B cell (primary cell): ENCODE results near the gene PTS. TPM values are rescaled to one million over a fixed set of nuclear protein-coding genes. Genes with fewer than 3 reads are reported as not detected.

Experiments
- ATAC-seq: fragments of 200-7000 bp; cut with Tn5 transposase; one replicate; pipeline ENCODE4 v1.10.0; 2021; ENCODE audit warnings: low read depth, mild to moderate bottlenecking, moderate number of reproducible peaks, moderate library complexity
- CTCF ChIA-PET: fragments of 350-600 bp; sonication (Branson Sonifier 250); formaldehyde crosslinking; loops from one replicate; lab custom pipeline; 2021; ENCODE audit warnings: antibody characterized with exemption, inconsistent platforms; lab: Charles Lee
- POLR2A ChIA-PET: fragments of 350-600 bp; sonication (Branson Sonifier 250); formaldehyde crosslinking; loops from one replicate; lab custom pipeline; 2021; ENCODE audit warnings: antibody characterized with exemption; lab: Charles Lee
- DNase-seq: peaks from one replicate; pipeline ENCODE4 v3.0.0; 2013
- H2AFZ ChIP-seq: 2 replicates; pipeline ENCODE4 v1.6.1; 2012; ENCODE audit warnings: mild to moderate bottlenecking, low read depth, low read length; ENCODE audit not compliant: insufficient read depth, poor library complexity, severe bottlenecking
- H3K27ac ChIP-seq, 2 donors: 1 replicate in 1 of 2; 2 replicates in 1 of 2; pipeline ENCODE4 v1.5.1; 2012 to 2013; ENCODE audit warnings: low read length in 2 of 2, mild to moderate bottlenecking in 2 of 2, moderate library complexity in 1 of 2
- H3K27me3 ChIP-seq, 4 experiments: fragments of 200-600 bp in 1 of 4; sonication (generic) in 1 of 4; replicated peaks in 1 of 4; 1 replicate in 2 of 4; 2 replicates in 2 of 4; pipeline versions ENCODE4 v1.6.1 to v1.7.0; 2013 to 2016; ENCODE audit warnings: low read length in 3 of 4, mild to moderate bottlenecking in 2 of 4, mixed read lengths in 1 of 4, moderate library complexity in 1 of 4; ENCODE audit not compliant: insufficient read depth in 4 of 4, control insufficient read depth in 3 of 4; ENCODE audit errors: control extremely low read depth in 1 of 4
- H3K36me3 ChIP-seq, 2 experiments: replicated peaks in 1 of 2; 1 replicate in 1 of 2; 2 replicates in 1 of 2; pipeline versions ENCODE4 v1.6.1 to v1.7.1; 2013; ENCODE audit warnings: low read length in 1 of 2; ENCODE audit not compliant: insufficient read depth in 2 of 2, control insufficient read depth in 1 of 2; ENCODE audit errors: control extremely low read depth in 1 of 2, extremely low read depth in 1 of 2
- H3K4me1 ChIP-seq, 2 donors: fragments of 200-600 bp in 1 of 2; sonication (generic) in 1 of 2; 1 replicate in 1 of 2; 2 replicates in 1 of 2; pipeline versions ENCODE4 v1.5.1 to v1.6.1; 2013 to 2017; ENCODE audit warnings: low read length in 2 of 2; ENCODE audit not compliant: control insufficient read depth in 2 of 2, insufficient read depth in 2 of 2
- H3K4me2 ChIP-seq: replicated peaks from 2 replicates; pipeline ENCODE3; 2012; ENCODE audit warnings: mild to moderate bottlenecking, low read depth, low read length; ENCODE audit not compliant: poor library complexity, severe bottlenecking
- H3K4me3 ChIP-seq, 5 experiments: fragments of 200-600 bp in 1 of 5; sonication (generic) in 1 of 5; 1 replicate in 3 of 5; 2 replicates in 2 of 5; pipeline versions ENCODE4 v1.5.1 to v1.7.0; 2011 to 2016; ENCODE audit warnings: low read length in 4 of 5, mild to moderate bottlenecking in 4 of 5, low read depth in 2 of 5, control low read depth in 1 of 5, moderate library complexity in 1 of 5; ENCODE audit not compliant: insufficient read depth in 1 of 5; ENCODE audit errors: control extremely low read depth in 1 of 5, extremely low read depth in 1 of 5
- H3K79me2 ChIP-seq: fragments of 200-600 bp; sonication (generic); one replicate; pipeline ENCODE4 v1.6.0; 2016; ENCODE audit warnings: low read length; ENCODE audit not compliant: control insufficient read depth, insufficient read depth
- H3K9ac ChIP-seq: fragments of 200-600 bp; sonication (generic); 2 replicates; pipeline ENCODE4 v1.6.1; 2017; ENCODE audit warnings: mild to moderate bottlenecking, low read length, moderate library complexity
- H3K9me3 ChIP-seq, 3 donors: one replicate each; pipeline versions ENCODE4 v1.6.1 to v1.7.1; 2013; ENCODE audit warnings: low read length in 2 of 3; ENCODE audit not compliant: control insufficient read depth in 2 of 3, insufficient read depth in 1 of 3; ENCODE audit errors: control extremely low read depth in 1 of 3
- H4K20me1 ChIP-seq: 2 replicates; pipeline ENCODE4 v1.6.0; 2012; ENCODE audit warnings: mild to moderate bottlenecking, low read length; ENCODE audit not compliant: insufficient read depth, control insufficient read depth, poor library complexity, severe bottlenecking
- H3K27ac Mint-ChIP-seq: one replicate; pipeline ENCODE4 v1.8.0; 2021; ENCODE audit warnings: mixed read lengths
- H3K27me3 Mint-ChIP-seq: one replicate; pipeline ENCODE4 v1.8.0; 2021; ENCODE audit warnings: mixed read lengths
- H3K4me1 Mint-ChIP-seq: one replicate; pipeline ENCODE4 v1.8.0; 2021; ENCODE audit warnings: mixed read lengths
- H3K4me3 Mint-ChIP-seq: one replicate; pipeline ENCODE4 v1.8.0; 2021; ENCODE audit warnings: mixed read lengths
- H3K9me3 Mint-ChIP-seq: one replicate; pipeline ENCODE4 v1.8.0; 2022; ENCODE audit warnings: mixed read lengths; ENCODE audit not compliant: insufficient read depth
- EZH2 ChIP-seq: IDR thresholded peaks from 2 replicates; pipeline ENCODE4 v1.6.1; 2012; ENCODE audit warnings: borderline replicate concordance, low read depth, mild to moderate bottlenecking, moderate library complexity, low read length; ENCODE audit not compliant: insufficient read depth, poor library complexity, severe bottlenecking
- WGBS: methylation state at CpG from one replicate; pipeline ENCODE4 v1.1.5; 2013; ENCODE audit warnings: missing lambda C conversion rate; ENCODE audit not compliant: insufficient coverage; 5-methylcytosine and 5-hydroxymethylcytosine counted together
- intact Hi-C: fragments of 100-400 bp; cut with micrococcal nuclease; formaldehyde crosslinking; loops from one replicate; pipeline ENCODE4 v1.10.0; 2022
- polyA plus RNA-seq: library from polyadenylated mRNA; depleted of rRNA; stranded (reverse); fragments of >200 nt; gene quantifications from 2 replicates; pipeline ENCODE4 v1.2.3, GENCODE V29; 2012
- total RNA-seq, 2 donors: library from RNA; stranded (reverse); fragments of 120-200 nt in 1 of 2; gene quantifications; 1 replicate in 1 of 2; 2 replicates in 1 of 2; pipeline versions ENCODE4 v1.2.3 to v1.2.4, GENCODE V29; 2013 to 2022
- TF ChIP-seq, protein P1 (sequence below): fragments of 200-600 bp; IDR thresholded peaks from one replicate; pipeline ENCODE4 v1.8.0; 2022; ENCODE audit warnings: antibody characterized with exemption, mild to moderate bottlenecking

PTS gene
- total and polyA plus RNA-seq, 2 donors (not counting 1 experiment from before 2014, with no cell fraction given): 36.2 to 36.9 TPM

- Histone ChIP-seq H3K9ac (no peak overlapping the region), H3K36me3 (no peaks in the 10 kb centered on the region), H3K9me3 (no peaks in the 10 kb centered on the region), H3K27ac (no peak overlapping the region), H2AFZ (peak overlapping the region; percentile 47), H3K4me2 (no peak overlapping the region), H3K4me1 (peaks cover 0 to 6% of the 10 kb centered on the region in 2 donors), H3K4me3 (no peak overlapping the region), H3K27me3 (no peaks in the 10 kb centered on the region), H4K20me1 (no peaks in the 10 kb centered on the region), H3K79me2 (no peaks in the 10 kb centered on the region)
- intact Hi-C loops: loop anchor here (1.0 to 10.0 kb wide), 5 partner anchors 61 to 1785 kb away; no protein-coding TSS in a partner anchor
- Mint-ChIP-seq H3K9me3 (no peaks in the 10 kb centered on the region), H3K27me3 (no peaks in the 10 kb centered on the region), H3K4me3 (no peak overlapping the region), H3K27ac (no peak overlapping the region), H3K4me1 (peaks cover 3% of the 10 kb centered on the region)
- ChIA-PET CTCF (interaction anchor here (0.9 to 20.4 kb wide), 19 partner anchors 8 to 1312 kb away, joined by 3 to 471 read pairs (median 5); partner anchors contain the start of gene TTC12), POLR2A (interaction anchor here (1.0 kb wide), 1 partner anchor 61 kb away, joined by 5 read pairs; no protein-coding TSS in a partner anchor)
- WGBS: 20% methylated on average over 4 of the region's 7 CpGs
- no peak for TF ChIP-seq EZH2
- TF ChIP-seq, protein P1, sequence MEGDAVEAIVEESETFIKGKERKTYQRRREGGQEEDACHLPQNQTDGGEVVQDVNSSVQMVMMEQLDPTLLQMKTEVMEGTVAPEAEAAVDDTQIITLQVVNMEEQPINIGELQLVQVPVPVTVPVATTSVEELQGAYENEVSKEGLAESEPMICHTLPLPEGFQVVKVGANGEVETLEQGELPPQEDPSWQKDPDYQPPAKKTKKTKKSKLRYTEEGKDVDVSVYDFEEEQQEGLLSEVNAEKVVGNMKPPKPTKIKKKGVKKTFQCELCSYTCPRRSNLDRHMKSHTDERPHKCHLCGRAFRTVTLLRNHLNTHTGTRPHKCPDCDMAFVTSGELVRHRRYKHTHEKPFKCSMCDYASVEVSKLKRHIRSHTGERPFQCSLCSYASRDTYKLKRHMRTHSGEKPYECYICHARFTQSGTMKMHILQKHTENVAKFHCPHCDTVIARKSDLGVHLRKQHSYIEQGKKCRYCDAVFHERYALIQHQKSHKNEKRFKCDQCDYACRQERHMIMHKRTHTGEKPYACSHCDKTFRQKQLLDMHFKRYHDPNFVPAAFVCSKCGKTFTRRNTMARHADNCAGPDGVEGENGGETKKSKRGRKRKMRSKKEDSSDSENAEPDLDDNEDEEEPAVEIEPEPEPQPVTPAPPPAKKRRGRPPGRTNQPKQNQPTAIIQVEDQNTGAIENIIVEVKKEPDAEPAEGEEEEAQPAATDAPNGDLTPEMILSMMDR: peak; percentile 78
- DNase-seq: peak; percentile 87
- peak; percentile 99 for ATAC-seq
Observed at GRCh38 chr11:112219476-112220232, 6.6 kb upstream of the PTS start.
